HG02678 (cell line): Measurements from ENCODE around the gene ZNF69.
A peak's percentile ranks its signal among the peaks of the same experiment; 100 is the strongest.
"Not testable (repeated sequence)": the region's sequence is repeated elsewhere in the genome, so short reads cannot be mapped to it uniquely, and the experiment has no call there.

Experiments used
- ATAC-seq: cut with Tn5 transposase; IDR thresholded peaks from one replicate; pipeline ENCODE4 v1.9.1; 2021; ENCODE audit warnings: mild to moderate bottlenecking, moderate library complexity; ENCODE audit not compliant: unreplicated experiment

ZNF69 gene

DNA sequence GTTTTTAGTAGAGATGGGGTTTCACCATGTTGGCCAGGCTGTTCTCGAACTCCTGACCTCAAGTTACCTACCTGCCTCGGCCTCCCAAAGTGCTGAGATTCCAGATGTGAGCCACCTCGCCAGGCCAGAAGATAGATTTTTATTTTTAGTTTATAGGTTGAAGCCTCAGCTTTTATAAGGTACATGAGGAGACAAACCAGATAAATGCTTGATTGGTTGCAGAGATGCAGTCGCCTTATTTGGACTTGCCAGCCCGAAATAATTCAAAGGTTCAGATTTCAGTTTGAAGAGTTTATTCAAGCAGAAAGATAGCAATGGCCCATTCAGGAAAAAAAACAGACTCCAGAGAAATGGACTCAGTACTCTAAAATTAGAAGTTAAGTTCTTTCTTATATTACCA is 3.1 kb downstream of the ZNF69 start:
- no peak for ATAC-seq

- no peak for ATAC-seq
These were observed 7.3 kb downstream of the ZNF69 start for GRCh38 chr19:11894851-11895250.

- no peak for ATAC-seq
These were observed 14.6 kb downstream of the ZNF69 start for GRCh38 chr19:11902228-11902627.

GRCh38 chr19:11905928-11906327 is 18.3 kb downstream of the ZNF69 start:
- ATAC-seq, result no peak

DNA sequence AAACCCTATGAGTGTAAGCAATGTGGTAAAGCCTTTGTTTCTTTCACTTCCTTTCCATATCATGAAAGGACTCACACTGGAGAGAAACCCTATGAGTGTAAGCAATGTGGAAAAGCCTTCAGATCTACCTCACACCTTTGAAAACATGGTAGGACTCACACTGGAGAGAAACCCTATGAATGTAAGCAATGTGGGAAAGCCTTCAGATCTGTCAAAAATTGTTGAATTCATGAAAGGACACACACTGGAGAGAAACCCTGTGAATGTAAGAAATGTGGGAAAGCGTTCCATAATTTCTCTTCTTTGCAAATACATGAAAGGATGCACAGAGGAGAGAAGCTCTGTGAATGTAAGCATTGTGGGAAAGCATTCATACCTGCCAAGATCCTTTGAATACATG is 24.4 kb downstream of the ZNF69 start:
- ATAC-seq, result not testable (repeated sequence)

- ATAC-seq, result not testable (repeated sequence)
These were observed 27.0 kb downstream of the ZNF69 start for GRCh38 chr19:11914417-11915051.

DNA sequence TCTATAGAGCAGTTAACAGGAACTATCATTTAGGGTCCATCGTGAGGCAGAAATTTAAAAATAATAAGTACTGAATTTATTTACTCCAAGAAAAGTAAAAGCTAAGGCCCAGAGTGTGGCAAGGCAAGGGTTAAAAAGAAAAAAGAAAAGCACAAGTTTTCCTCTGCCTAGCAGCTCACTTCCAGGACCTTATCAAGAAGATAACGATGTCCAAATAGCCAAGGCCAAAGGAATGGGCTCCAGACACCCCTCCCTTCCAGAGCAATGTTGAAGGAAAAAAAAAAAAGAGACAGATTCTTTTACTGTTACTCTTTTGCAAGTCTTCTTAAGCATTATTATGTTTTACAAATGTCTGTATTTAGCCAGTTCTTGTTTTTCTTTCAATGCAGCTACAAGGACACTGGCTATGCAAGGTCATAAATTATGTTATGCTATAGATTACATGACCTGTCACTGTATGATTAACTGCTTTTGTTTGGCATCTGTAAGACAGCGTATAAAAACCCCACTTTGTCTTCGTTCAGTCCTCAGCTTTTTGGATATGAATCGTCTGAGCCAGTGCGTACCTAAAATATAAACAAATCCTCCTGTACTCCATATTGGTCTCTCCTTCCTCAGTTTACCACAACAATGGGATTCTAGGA is 34.4 kb downstream of the ZNF69 start:
- ATAC-seq, result no peak

GRCh38 chr19:11924886-11925650 is 37.5 kb downstream of the ZNF69 start, which contains the start of gene ZNF700:
Gene ZNF700 (plus strand): TSS chr19:11925107. CDS start chr19:11925211, 104 bp downstream.
- ATAC-seq, result peak; percentile 86

GRCh38 chr19:11925651-11926187 is 38.1 kb downstream of the ZNF69 start:
- not testable (repeated sequence) for ATAC-seq

GRCh38 chr19:11927227-11927626 is 39.6 kb downstream of the ZNF69 start:
- ATAC-seq, result no peak

DNA sequence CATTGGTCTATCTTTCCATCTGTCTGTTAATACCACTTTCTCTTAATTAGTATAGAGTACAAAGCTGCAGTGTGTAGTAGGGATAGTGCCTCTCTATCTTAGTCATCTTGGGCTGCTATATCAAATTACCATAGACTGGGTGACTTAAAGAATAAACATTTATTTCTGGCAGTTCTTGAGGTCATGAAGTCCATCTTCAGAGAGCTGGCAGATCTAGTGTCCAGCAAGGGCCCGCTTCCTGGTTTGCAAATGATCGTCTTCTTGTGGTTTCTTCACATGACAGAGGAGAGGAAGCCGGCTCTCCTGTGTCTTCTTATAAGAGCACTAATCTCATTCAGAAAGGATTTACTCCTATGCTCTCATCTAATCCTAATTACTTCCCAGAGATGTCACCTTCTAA is 43.5 kb downstream of the ZNF69 start:
- ATAC-seq, result no peak

- ATAC-seq, result no peak
These were observed 43.9 kb downstream of the ZNF69 start for GRCh38 chr19:11931513-11931912.

DNA sequence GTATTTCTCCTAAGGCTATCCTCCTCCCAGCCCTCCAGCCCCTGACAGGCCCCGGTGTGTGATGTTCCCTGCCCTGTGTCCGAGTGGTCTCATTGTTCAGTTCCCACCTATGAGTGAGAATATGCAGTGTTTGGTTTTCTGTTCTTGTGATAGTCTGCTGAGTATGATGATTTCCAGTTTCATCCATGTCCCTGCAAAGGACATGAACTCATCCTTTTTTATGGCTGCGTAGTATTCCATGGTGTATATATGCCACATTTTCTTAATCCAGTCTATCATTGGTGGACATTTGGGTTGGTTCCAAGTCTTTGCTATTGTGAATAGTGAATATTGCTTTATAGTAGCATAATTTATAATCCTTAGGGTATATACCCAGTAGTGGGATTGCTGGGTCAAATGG is 48.2 kb downstream of the ZNF69 start:
- not testable (repeated sequence) for ATAC-seq

DNA sequence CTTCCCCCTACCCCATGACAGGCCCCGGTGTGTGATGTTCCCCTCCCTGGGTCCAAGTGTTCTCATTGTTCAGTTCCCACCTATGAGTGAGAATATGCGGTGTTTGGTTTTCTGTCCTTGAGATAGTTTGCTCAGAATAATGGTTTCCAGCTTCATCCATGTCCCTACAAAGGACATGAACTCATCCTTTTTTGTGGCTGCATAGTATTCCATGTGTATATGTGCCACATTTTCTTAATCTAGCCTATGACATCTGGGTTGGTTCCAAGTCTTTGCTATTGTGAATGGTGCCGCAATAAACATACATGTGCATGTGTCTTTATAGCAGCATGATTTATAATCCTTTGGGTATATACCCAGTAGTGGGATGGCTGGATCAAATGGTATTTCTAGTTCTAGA is 50.8 kb downstream of the ZNF69 start:
- ATAC-seq, result not testable (repeated sequence)

DNA sequence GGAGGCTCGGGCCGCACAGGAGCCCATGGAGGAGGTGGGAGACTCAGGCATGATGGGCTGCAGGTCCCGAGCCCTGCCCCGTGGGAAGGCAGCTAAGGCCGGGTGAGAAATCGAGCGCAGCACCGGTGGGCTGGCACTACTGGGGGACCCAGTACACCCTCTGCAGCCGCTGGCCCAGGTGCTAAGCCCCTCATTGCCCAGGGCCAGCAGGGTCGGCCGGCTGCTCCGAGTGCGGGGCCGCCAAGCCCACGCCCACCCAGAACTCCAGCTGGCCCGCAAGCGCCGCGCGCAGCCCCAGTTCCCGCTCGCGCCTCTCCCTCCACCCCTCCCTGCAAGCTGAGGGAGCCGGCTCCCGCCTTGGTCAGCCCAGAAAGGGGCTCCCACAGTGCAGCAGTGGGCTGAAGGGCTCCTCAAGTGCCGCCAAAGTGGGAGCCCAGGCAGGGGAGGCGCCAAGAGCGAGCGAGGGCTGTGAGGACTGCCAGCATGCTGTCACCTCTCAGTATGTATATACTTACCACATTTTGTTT is 53.8 kb downstream of the ZNF69 start:
- ATAC-seq, result not testable (repeated sequence)

GRCh38 chr19:11942008-11942842 is 54.6 kb downstream of the ZNF69 start:
- ATAC-seq, result no peak

DNA sequence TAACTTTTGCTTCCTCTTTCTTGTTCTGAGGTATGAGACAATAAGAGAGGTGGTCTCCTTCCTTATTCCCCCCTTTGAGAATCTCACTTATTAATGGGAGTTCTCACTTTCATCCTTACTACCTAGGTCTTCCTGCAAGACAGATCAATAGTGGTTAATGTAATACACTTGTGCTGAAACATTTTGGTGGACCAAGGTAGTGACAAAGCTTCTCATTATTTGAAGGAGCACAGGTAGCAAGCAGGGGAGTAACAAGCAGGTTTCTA is 55.2 kb downstream of the ZNF69 start:
- ATAC-seq, result no peak

- ATAC-seq, result no peak
These were observed 57.1 kb downstream of the ZNF69 start for GRCh38 chr19:11944656-11945055.

DNA sequence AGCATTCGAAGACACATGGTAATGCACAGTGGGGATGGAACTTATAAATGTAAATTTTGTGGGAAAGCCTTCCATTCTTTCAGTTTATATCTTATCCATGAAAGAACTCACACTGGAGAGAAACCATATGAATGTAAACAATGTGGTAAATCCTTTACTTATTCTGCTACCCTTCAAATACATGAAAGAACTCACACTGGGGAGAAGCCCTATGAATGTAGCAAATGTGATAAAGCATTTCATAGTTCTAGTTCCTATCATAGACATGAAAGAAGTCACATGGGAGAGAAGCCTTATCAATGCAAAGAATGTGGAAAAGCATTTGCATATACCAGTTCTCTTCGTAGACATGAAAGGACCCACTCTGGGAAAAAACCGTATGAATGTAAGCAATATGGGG is 61.1 kb downstream of the ZNF69 start:
- no peak for ATAC-seq

- ATAC-seq, result no peak
These were observed 61.6 kb downstream of the ZNF69 start for GRCh38 chr19:11949201-11949600.

- ATAC-seq, result not testable (repeated sequence)
These were observed 62.1 kb downstream of the ZNF69 start for GRCh38 chr19:11949614-11950080.
